ENCODE measurements around the gene SPANXN5. TPM values are rescaled to one million over a fixed set of nuclear protein-coding genes. Genes with fewer than 3 reads are reported as not detected.
"Not testable (repeated sequence)": the region's sequence is repeated elsewhere in the genome, so short reads cannot be mapped to it uniquely, and the experiment has no call there.

The SPANXN5 gene
- total RNA-seq (2021; fragmentation: NEBNext Ultra II Directional; extraction: Animal tissue kit (Norgen Biotek cat#: 25700)) = not detected
- long read RNA-seq = 0 reads

GRCh38 chrX:52797327-52797726, at the start of gene SPANXN5:
Gene SPANXN5 (minus strand): TSS chrX:52797427. CDS start chrX:52797348, 79 bp downstream.
- H3K4me1 Mint-ChIP-seq (ENCODE audit: low read depth); H3K36me3 Mint-ChIP-seq (ENCODE audit: low read depth); H3K4me3 Mint-ChIP-seq; H3K27me3 Mint-ChIP-seq (ENCODE audit: insufficient read depth); H3K27ac Mint-ChIP-seq; DNase-seq; H3K9me3 Mint-ChIP-seq: not testable (repeated sequence)

GRCh38 chrX:52843619-52844018, 46.4 kb upstream of the SPANXN5 start:
- H3K27ac Mint-ChIP-seq; DNase-seq; H3K9me3 Mint-ChIP-seq; H3K4me1 Mint-ChIP-seq (ENCODE audit: low read depth); H3K36me3 Mint-ChIP-seq (ENCODE audit: low read depth); H3K4me3 Mint-ChIP-seq: not testable (repeated sequence)
- H3K27me3 Mint-ChIP-seq (ENCODE audit: insufficient read depth) = peaks cover 12% of the 10 kb centered on the region

- H3K36me3 Mint-ChIP-seq (ENCODE audit: low read depth) = no peaks in the 10 kb centered on the region
- DNase-seq = no peak
- peaks cover 2% of the 10 kb centered on the region for H3K27me3 Mint-ChIP-seq (ENCODE audit: insufficient read depth)
- TF ChIP-seq, protein P1, sequence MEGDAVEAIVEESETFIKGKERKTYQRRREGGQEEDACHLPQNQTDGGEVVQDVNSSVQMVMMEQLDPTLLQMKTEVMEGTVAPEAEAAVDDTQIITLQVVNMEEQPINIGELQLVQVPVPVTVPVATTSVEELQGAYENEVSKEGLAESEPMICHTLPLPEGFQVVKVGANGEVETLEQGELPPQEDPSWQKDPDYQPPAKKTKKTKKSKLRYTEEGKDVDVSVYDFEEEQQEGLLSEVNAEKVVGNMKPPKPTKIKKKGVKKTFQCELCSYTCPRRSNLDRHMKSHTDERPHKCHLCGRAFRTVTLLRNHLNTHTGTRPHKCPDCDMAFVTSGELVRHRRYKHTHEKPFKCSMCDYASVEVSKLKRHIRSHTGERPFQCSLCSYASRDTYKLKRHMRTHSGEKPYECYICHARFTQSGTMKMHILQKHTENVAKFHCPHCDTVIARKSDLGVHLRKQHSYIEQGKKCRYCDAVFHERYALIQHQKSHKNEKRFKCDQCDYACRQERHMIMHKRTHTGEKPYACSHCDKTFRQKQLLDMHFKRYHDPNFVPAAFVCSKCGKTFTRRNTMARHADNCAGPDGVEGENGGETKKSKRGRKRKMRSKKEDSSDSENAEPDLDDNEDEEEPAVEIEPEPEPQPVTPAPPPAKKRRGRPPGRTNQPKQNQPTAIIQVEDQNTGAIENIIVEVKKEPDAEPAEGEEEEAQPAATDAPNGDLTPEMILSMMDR (IDR thresholded peaks at IDR 0.05) = no peak
- H3K4me3 Mint-ChIP-seq = no peak overlapping the region
- H3K9me3 Mint-ChIP-seq = no peaks in the 10 kb centered on the region
- H3K27ac Mint-ChIP-seq = no peak overlapping the region
- H3K4me1 Mint-ChIP-seq (ENCODE audit: low read depth) = no peaks in the 10 kb centered on the region
Measured at GRCh38 chrX:52839137-52839536, 41.9 kb upstream of the SPANXN5 start.

DNA sequence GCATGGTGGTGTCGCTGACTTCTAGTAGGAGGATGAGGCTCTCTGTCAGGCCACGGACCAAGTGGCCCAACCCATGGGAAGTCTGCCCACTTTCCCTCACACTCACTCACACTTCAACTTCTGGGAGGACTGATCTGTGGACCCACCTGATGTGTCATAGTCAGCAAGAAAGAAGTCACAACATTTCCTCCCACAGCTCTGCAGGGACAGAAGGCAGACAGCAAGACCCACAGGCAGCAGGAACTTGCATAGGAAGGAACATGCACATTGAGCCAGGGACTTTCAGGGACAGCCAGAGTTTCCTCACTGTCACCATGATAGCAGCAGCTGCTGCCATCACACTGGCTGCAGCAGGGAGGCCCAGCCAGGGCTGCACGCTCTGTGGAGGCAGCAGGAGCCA, 33.3 kb upstream of the SPANXN5 start:
- TF ChIP-seq, protein P1 (IDR thresholded peaks at IDR 0.05) = no peak
- Mint-ChIP-seq H3K27ac (no peak overlapping the region), H3K4me3 (no peak overlapping the region), H3K27me3 (ENCODE audit: insufficient read depth) (peaks cover 5% of the 10 kb centered on the region), H3K36me3 (ENCODE audit: low read depth) (no peaks in the 10 kb centered on the region), H3K4me1 (ENCODE audit: low read depth) (no peaks in the 10 kb centered on the region), H3K9me3 (no peaks in the 10 kb centered on the region; the same call in 1 of the 2 replicates)
- DNase-seq = no peak

- Mint-ChIP-seq H3K4me3 (no peak overlapping the region), H3K9me3 (no peaks in the 10 kb centered on the region; the same call in 1 of the 2 replicates), H3K4me1 (ENCODE audit: low read depth) (no peaks in the 10 kb centered on the region), H3K27me3 (ENCODE audit: insufficient read depth) (peaks cover 3% of the 10 kb centered on the region), H3K27ac (no peak overlapping the region), H3K36me3 (ENCODE audit: low read depth) (no peaks in the 10 kb centered on the region)
- no peak for DNase-seq
- TF ChIP-seq, protein P1 (IDR thresholded peaks at IDR 0.05) = no peak
Measured at GRCh38 chrX:52824608-52825007, 27.4 kb upstream of the SPANXN5 start.

GRCh38 chrX:52821079-52821760, 24.0 kb upstream of the SPANXN5 start:
- H3K9me3 Mint-ChIP-seq = no peaks in the 10 kb centered on the region
- H3K27me3 Mint-ChIP-seq (ENCODE audit: insufficient read depth) = no peaks in the 10 kb centered on the region; the same call in 1 of the 2 replicates
- DNase-seq = no peak
- no peaks in the 10 kb centered on the region for H3K36me3 Mint-ChIP-seq (ENCODE audit: low read depth)
- H3K4me3 Mint-ChIP-seq = no peak overlapping the region
- TF ChIP-seq, protein P1 (IDR thresholded peaks at IDR 0.05) = no peak
- H3K4me1 Mint-ChIP-seq (ENCODE audit: low read depth) = no peaks in the 10 kb centered on the region
- H3K27ac Mint-ChIP-seq = no peak overlapping the region
